ENCODE measurements around the gene ZSCAN26.
"Not testable (repeated sequence)": the region's sequence is repeated elsewhere in the genome, so short reads cannot be mapped to it uniquely, and the experiment has no call there.

The ZSCAN26 gene

GRCh38 chr6:28257042-28257441, 9.9 kb upstream of the ZSCAN26 start:
- no peak for DNase-seq

- peak; percentile 52 to 55 for DNase-seq
These were observed 7.8 kb upstream of the ZSCAN26 start, which contains the start of gene NKAPL for GRCh38 chr6:28258877-28259777. TSS of gene NKAPL (plus strand) at chr6:28259297. CDS start at chr6:28259372, 75 bp downstream.

GRCh38 chr6:28263922-28264321, 3.0 kb upstream of the ZSCAN26 start:
- no peak for DNase-seq

GRCh38 chr6:28264834-28265401, 2.0 kb upstream of the ZSCAN26 start:
- DNase-seq: no peak

- no peak for DNase-seq
These were observed 381 bp upstream of the ZSCAN26 start for GRCh38 chr6:28266563-28266961.

GRCh38 chr6:28267695-28268059, 734 bp downstream of the ZSCAN26 start:
- no peak for DNase-seq

- no peak for DNase-seq
These were observed 2.5 kb downstream of the ZSCAN26 start for GRCh38 chr6:28269492-28269891.

GRCh38 chr6:28274888-28275287, 7.9 kb downstream of the ZSCAN26 start:
- no peak for DNase-seq

- no peak for DNase-seq
These were observed 10.8 kb downstream of the ZSCAN26 start for GRCh38 chr6:28277746-28278145.

- DNase-seq: no peak
These were observed 13.8 kb downstream of the ZSCAN26 start for GRCh38 chr6:28280595-28281287.

GRCh38 chr6:28281288-28282064, 14.5 kb downstream of the ZSCAN26 start, which contains the start of gene PGBD1:
TSS of gene PGBD1 (plus strand) at chr6:28281572. CDS start at chr6:28283814, 2,242 bp downstream.
- peak; percentile 17 to 24 for DNase-seq

- no peak for DNase-seq
These were observed 16.0 kb downstream of the ZSCAN26 start for GRCh38 chr6:28282926-28283325.

- no peak for DNase-seq
These were observed 24.6 kb downstream of the ZSCAN26 start for GRCh38 chr6:28291573-28291972.

GRCh38 chr6:28295326-28295725, 28.4 kb downstream of the ZSCAN26 start:
- no peak for DNase-seq

- no peak for DNase-seq
These were observed 29.6 kb downstream of the ZSCAN26 start for GRCh38 chr6:28296520-28297060.

- no peak for DNase-seq
These were observed 36.6 kb downstream of the ZSCAN26 start for GRCh38 chr6:28303570-28303969.

- not testable (repeated sequence) for DNase-seq
These were observed 39.4 kb downstream of the ZSCAN26 start for GRCh38 chr6:28306363-28306762.

GRCh38 chr6:28311139-28311823, 44.3 kb downstream of the ZSCAN26 start:
- no peak for DNase-seq

- no peak for DNase-seq
These were observed 46.0 kb downstream of the ZSCAN26 start for GRCh38 chr6:28312939-28313338.

- no peak for DNase-seq
These were observed 48.7 kb downstream of the ZSCAN26 start for GRCh38 chr6:28315628-28316027.

- DNase-seq: not testable (repeated sequence)
These were observed 50.9 kb downstream of the ZSCAN26 start for GRCh38 chr6:28317866-28318265.

GRCh38 chr6:28322661-28323060, 55.7 kb downstream of the ZSCAN26 start:
- no peak for DNase-seq
